Measurements from ENCODE around the gene MIA.
"Not testable (repeated sequence)": the region's sequence is repeated elsewhere in the genome, so short reads cannot be mapped to it uniquely, and the experiment has no call there.

MIA gene

GRCh38 chr19:40804783-40805242 is 29.5 kb downstream of the MIA start:
- DNase-seq: no peak

- DNase-seq: no peak
Observed at GRCh38 chr19:40805258-40805868, 30.0 kb downstream of the MIA start.

GRCh38 chr19:40806423-40807146 is 31.3 kb downstream of the MIA start:
- DNase-seq: peak; percentile 98

GRCh38 chr19:40807147-40808020 is 32.1 kb downstream of the MIA start:
- no peak for DNase-seq

GRCh38 chr19:40808021-40808325 is 32.7 kb downstream of the MIA start:
- no peak for DNase-seq

- no peak for DNase-seq
Observed at GRCh38 chr19:40808497-40808896, 33.2 kb downstream of the MIA start.

GRCh38 chr19:40809358-40810086 is 34.2 kb downstream of the MIA start:
- DNase-seq: no peak

- DNase-seq: no peak
Observed at GRCh38 chr19:40810160-40810559, 34.8 kb downstream of the MIA start.

GRCh38 chr19:40810649-40811408 is 35.5 kb downstream of the MIA start:
- DNase-seq: peak; percentile 70

GRCh38 chr19:40811478-40812341 is 36.4 kb downstream of the MIA start:
- DNase-seq: no peak

GRCh38 chr19:40812571-40812970 is 37.2 kb downstream of the MIA start:
- DNase-seq: not testable (repeated sequence)

- no peak for DNase-seq
Observed at GRCh38 chr19:40813182-40813581, 37.9 kb downstream of the MIA start.

GRCh38 chr19:40815223-40815622 is 39.9 kb downstream of the MIA start:
- no peak for DNase-seq

GRCh38 chr19:40818480-40819399 is 43.4 kb downstream of the MIA start:
- DNase-seq: peak; percentile 24

- DNase-seq: peak; percentile 27
Observed at GRCh38 chr19:40819479-40820234, 44.3 kb downstream of the MIA start.

- no peak for DNase-seq
Observed at GRCh38 chr19:40822161-40822560, 46.8 kb downstream of the MIA start.

GRCh38 chr19:40822704-40823553 is 47.6 kb downstream of the MIA start:
- peak; percentile 33 for DNase-seq

GRCh38 chr19:40824916-40825315 is 49.6 kb downstream of the MIA start:
- not testable (repeated sequence) for DNase-seq

Data from fibroblast of skin of right quadriceps (primary cell).